HepG2 (cell line): ENCODE results near the gene ZBED1. TPM values are rescaled to one million over a fixed set of nuclear protein-coding genes. Genes with fewer than 3 reads are reported as not detected.
A peak's percentile ranks its signal among the peaks of the same experiment; 100 is the strongest.

ENCODE experiments used
- ATAC-seq: fragments of 200-7000 bp; cut with Tn5 transposase; 3 replicates; pipeline ENCODE4 v1.9.1; 2020; ENCODE audit warnings: mild to moderate bottlenecking, moderate library complexity
- BruUV-seq: library from RNA; stranded (reverse); fragments of 400-500 nt; replicated peaks from 2 replicates; lab custom pipeline; 2021; lab: Mats Ljungman, UMichigan
- CTCF ChIA-PET: fragments of 300-600 bp; formaldehyde crosslinking; extraction: SDS; loops from one replicate; lab custom pipeline; 2021; ENCODE audit warnings: low total read pairs, inconsistent platforms, low intra/inter-chr PET ratio; lab: Yijun Ruan, JAX
- POLR2A ChIA-PET: fragments of 350-600 bp; sonication (Branson Sonifier 250); formaldehyde crosslinking; loops from one replicate; lab custom pipeline; 2020; ENCODE audit warnings: antibody characterized with exemption, inconsistent platforms; lab: Yijun Ruan, JAX
- DNase-seq: peaks from one replicate; pipeline ENCODE4 v3.0.0-alpha.2; 2015; ENCODE audit warnings: low spot score
- FAIRE-seq: peaks from 3 replicates; lab custom pipeline; 2011; peaks lifted over from hg19 to GRCh38; lab: Jason Lieb, UNC
- H2AFZ ChIP-seq: one replicate; pipeline ENCODE4 v1.6.1; 2011; ENCODE audit warnings: low read length, inconsistent platforms
- H3K27ac ChIP-seq: fragments of 300-600 bp; 3 replicates; pipeline ENCODE4 v1.8.0; 2011; ENCODE audit warnings: mixed run types, mild to moderate bottlenecking, mixed read lengths, low read length, inconsistent platforms; ENCODE audit not compliant: insufficient read depth; ENCODE audit errors: extremely low read length
- H3K27me3 ChIP-seq, 2 experiments: fragments of 200-600 bp in 1 of 2; 2 replicates in 1 of 2; 3 replicates in 1 of 2; pipeline versions ENCODE4 v1.6.0 to v1.8.0; 2011; ENCODE audit warnings: low read length in 2 of 2, mild to moderate bottlenecking in 2 of 2, moderate library complexity in 2 of 2, inconsistent platforms in 1 of 2; ENCODE audit not compliant: insufficient read depth in 2 of 2, control insufficient read depth in 1 of 2
- H3K36me3 ChIP-seq, 2 experiments: fragments of 200-600 bp in 1 of 2; replicated peaks in 1 of 2; 2 replicates in 1 of 2; 3 replicates in 1 of 2; pipeline versions ENCODE4 v1.5.1 to v1.8.0; 2011; ENCODE audit warnings: low read length in 2 of 2, inconsistent platforms in 1 of 2; ENCODE audit not compliant: insufficient read depth in 2 of 2, control insufficient read depth in 1 of 2
- H3K4me1 ChIP-seq: 2 replicates; pipeline ENCODE4 v1.5.1; 2012; ENCODE audit warnings: low read length, inconsistent platforms; ENCODE audit not compliant: insufficient read depth
- H3K4me2 ChIP-seq: 2 replicates; pipeline ENCODE4 v1.6.0; 2011; ENCODE audit warnings: low read depth, low read length, inconsistent platforms
- H3K4me3 ChIP-seq, 3 experiments: fragments of 200-600 bp in 1 of 3; sonication (generic), shearing (Covaris generic) in 1 of 3; replicated peaks in 1 of 3; 2 replicates each; pipeline ENCODE4 v1.5.1; 2011 to 2016; ENCODE audit warnings: low read length in 3 of 3, inconsistent platforms in 2 of 3, low read depth in 2 of 3, mild to moderate bottlenecking in 2 of 3, control low read depth in 1 of 3, mixed read lengths in 1 of 3; ENCODE audit not compliant: insufficient read depth in 1 of 3
- H3K79me2 ChIP-seq: one replicate; pipeline ENCODE4 v1.6.1; 2011; ENCODE audit warnings: low read length, inconsistent platforms; ENCODE audit not compliant: insufficient read depth
- H3K9ac ChIP-seq: 2 replicates; pipeline ENCODE4 v1.6.0; 2011; ENCODE audit warnings: mild to moderate bottlenecking, low read depth, low read length, inconsistent platforms; ENCODE audit not compliant: insufficient read depth
- H3K9me3 ChIP-seq: 2 replicates; pipeline ENCODE4 v1.5.1; 2012; ENCODE audit warnings: mild to moderate bottlenecking, low read length
- H4K20me1 ChIP-seq: 2 replicates; pipeline ENCODE4 v1.6.0; 2011; ENCODE audit warnings: inconsistent platforms, mild to moderate bottlenecking, low read length, moderate library complexity; ENCODE audit not compliant: insufficient read depth
- HNF1B ChIP-seq: sonication (generic); formaldehyde crosslinking; IDR thresholded peaks from 2 replicates; pipeline ENCODE4 v1.5.1; 2020; ENCODE audit warnings: mild to moderate bottlenecking, moderate library complexity, missing genetic modification reagents
- SAP130 ChIP-seq: IDR thresholded peaks from 2 replicates; pipeline ENCODE4 v1.6.1; 2016; ENCODE audit warnings: low read depth
- SNAPC4 ChIP-seq: sonication (generic); formaldehyde crosslinking; IDR thresholded peaks from 2 replicates; pipeline ENCODE4 v1.4.0; 2020; ENCODE audit warnings: mild to moderate bottlenecking, missing genetic modification reagents
- TGIF2 ChIP-seq: IDR thresholded peaks from 2 replicates; pipeline ENCODE4 v1.6.1; 2016; ENCODE audit warnings: control low read depth, missing compliant biosample characterization
- ZKSCAN1 ChIP-seq: fragments of 150-350 bp; IDR thresholded peaks from 2 replicates; pipeline ENCODE4 v1.6.1; 2014; ENCODE audit warnings: low read length
- ZMYM2 ChIP-seq: sonication (generic); formaldehyde crosslinking; IDR thresholded peaks from 2 replicates; pipeline ENCODE4 v1.8.0; 2022; ENCODE audit warnings: mild to moderate bottlenecking, missing genetic modification reagents
- ZMYM4 ChIP-seq: sonication (generic); formaldehyde crosslinking; IDR thresholded peaks from 2 replicates; pipeline ENCODE4 v1.8.1; 2023; ENCODE audit warnings: mild to moderate bottlenecking, missing genetic modification reagents
- ZNF256 ChIP-seq: sonication (generic); formaldehyde crosslinking; conservative IDR thresholded peaks from 2 replicates; pipeline ENCODE4 v1.4.0; 2020; ENCODE audit warnings: missing genetic modification reagents
- ZNF558 ChIP-seq: sonication (generic); formaldehyde crosslinking; IDR thresholded peaks from 2 replicates; pipeline ENCODE4 v1.9.0; 2022; ENCODE audit warnings: mild to moderate bottlenecking, missing genetic modification reagents, borderline replicate concordance
- ZNF691 ChIP-seq: sonication (generic); formaldehyde crosslinking; IDR thresholded peaks from 2 replicates; pipeline ENCODE4 v1.4.0; 2020; ENCODE audit warnings: missing genetic modification reagents, low read depth, mild to moderate bottlenecking, borderline replicate concordance
- WGBS: methylation state at CpG from one replicate; pipeline ENCODE4 v1.1.6; 2017; ENCODE audit warnings: low lambda C conversion rate; 5-methylcytosine and 5-hydroxymethylcytosine counted together
- in situ Hi-C: cut with HindIII; loops from 2 replicates; pipeline ENCODE4 v1.10.0; 2017; ENCODE audit warnings: low pct_unique_long_range_greater_than_20kb; ENCODE audit not compliant: extremely low pct_ligation_motif_present
- intact Hi-C: fragments of 100-400 bp; cut with micrococcal nuclease; formaldehyde crosslinking; loops from one replicate; pipeline ENCODE4 v1.10.0; 2022; ENCODE audit not compliant: unreplicated experiment
- polyA plus RNA-seq, 8 experiments: library from polyadenylated mRNA; depleted of rRNA in 3 of 8; stranded (reverse) in 7 of 8; unstranded in 1 of 8; fragments of >200 nt; fragmentation: Illumina TruSeq in 4 of 8; extraction: Trizol in 4 of 8; gene quantifications; 2 replicates each; pipeline versions ENCODE4 v1.2.1 to v1.2.3, GENCODE V29; 2011 to 2016; ENCODE audit warnings: low read depth in 4 of 8, missing spikeins in 1 of 8, mixed read lengths in 1 of 8; ENCODE audit not compliant: insufficient read depth in 1 of 8
- total RNA-seq, 5 experiments: library from RNA; depleted of rRNA; stranded (reverse); fragments of >200 nt; fragmentation: Illumina TruSeq; extraction: Trizol; gene quantifications; 2 replicates each; pipeline ENCODE4 v1.2.3, GENCODE V29; 2016; ENCODE audit warnings: low read depth in 1 of 5
- TF ChIP-seq, protein P1 (sequence below): sonication (generic); formaldehyde crosslinking; IDR thresholded peaks from 2 replicates; pipeline ENCODE4 v1.5.0; 2020; ENCODE audit warnings: mild to moderate bottlenecking, missing genetic modification reagents

The ZBED1 gene
- total and polyA plus RNA-seq, 2 of the 13 experiments (the other 11 are each of a cell fraction or from before 2014, with no cell fraction given): 20.0 to 29.8 TPM

DNA sequence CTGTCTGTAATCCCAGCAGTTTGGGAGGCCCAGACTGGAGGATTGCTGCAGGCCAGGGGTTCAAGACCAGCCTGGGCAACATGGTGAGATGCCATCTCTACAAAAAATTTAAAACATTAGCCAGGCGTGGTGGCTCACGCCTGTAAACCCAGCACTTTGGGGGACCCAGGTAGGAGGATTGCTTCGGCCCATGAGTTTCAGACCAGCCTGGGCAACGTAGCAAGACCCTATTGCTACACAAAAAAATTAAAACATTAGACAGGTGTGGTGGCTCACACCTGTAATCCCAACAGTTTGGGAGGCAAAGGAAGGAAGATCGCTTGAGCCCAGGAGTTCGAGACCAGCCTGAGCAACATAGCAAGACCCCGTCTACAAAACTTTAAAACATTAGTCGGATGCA lies 1.3 kb downstream of the ZBED1 start (continued):
- TF ChIP-seq TGIF2 (no peak), ZMYM4 (CRISPR knock-in tag) (no peak), ZNF256 (CRISPR knock-in tag) (no peak), ZMYM2 (CRISPR knock-in tag) (0 out of 2 replicates have a peak, but pooled peaks have one; percentile 45), ZKSCAN1 (no peak), SNAPC4 (CRISPR knock-in tag) (no peak)

DNA sequence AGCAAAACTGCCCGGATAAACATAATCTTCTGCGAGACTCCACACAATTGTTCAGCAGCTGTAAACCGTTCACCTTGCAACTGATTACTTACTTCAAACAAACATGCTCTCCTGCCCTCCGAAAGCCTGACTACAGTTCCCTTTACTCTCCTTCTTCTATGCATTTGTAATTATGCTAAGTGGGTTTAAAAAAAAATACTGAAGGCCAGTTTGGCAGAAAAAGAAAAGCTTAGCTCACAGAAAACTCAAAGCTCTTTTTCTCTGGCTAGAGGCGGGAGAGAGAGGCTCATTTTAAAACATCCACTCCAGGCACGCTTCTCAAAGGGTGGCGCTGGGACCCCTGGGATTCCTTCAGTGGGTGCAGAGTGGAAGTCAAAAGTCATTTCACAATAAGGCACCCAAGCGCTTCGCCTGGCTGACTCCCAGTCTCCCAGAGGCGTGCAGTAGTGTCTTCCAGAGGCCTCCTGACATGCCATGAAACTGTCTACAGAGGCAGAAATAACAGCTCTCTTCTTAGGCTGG lies 1.9 kb downstream of the ZBED1 start:
- 0% methylated on average over 10 of the region's 10 CpGs for WGBS
- TSS peak; percentile 91 for BruUV-seq
- peaks cover 55% of the 10 kb centered on the region for H3K4me1 ChIP-seq
- peak overlapping the region; percentile 92 for H3K27ac ChIP-seq
- peak; percentile 47 for ATAC-seq
- peak overlapping the region; percentile 87 for H3K4me2 ChIP-seq
- no peaks in the 10 kb centered on the region for H3K9me3 ChIP-seq
- H4K20me1 ChIP-seq: no peaks in the 10 kb centered on the region
- no peak overlapping the region for H2AFZ ChIP-seq
- in situ Hi-C loops (no loop called here), intact Hi-C loops (loop anchor here (5.0 kb wide), 1 partner anchor 97 kb away; no protein-coding TSS in a partner anchor)
- peak; percentile 65 for DNase-seq
- peak overlapping the region; percentile 87 to 99 (median 91) for H3K4me3 ChIP-seq
- CTCF ChIA-PET: no interaction called here
- H3K27me3 ChIP-seq: no peaks in the 10 kb centered on the region; a peak in 1 of 5 replicates
- H3K79me2 ChIP-seq: peaks cover 52% of the 10 kb centered on the region
- H3K36me3 ChIP-seq: peaks cover 2 to 4% of the 10 kb centered on the region in 2 experiments; a peak in 2 of 5 replicates
- peak overlapping the region; percentile 89 for H3K9ac ChIP-seq
- POLR2A ChIA-PET: no interaction called here
- no peak for FAIRE-seq
- TF ChIP-seq SAP130 (0 out of 2 replicates have a peak, but pooled peaks have one; percentile 22), ZNF691 (CRISPR knock-in tag) (peak; percentile 28; the same call in 1 of the 2 replicates), HNF1B (CRISPR knock-in tag) (no peak), ZNF558 (0 out of 2 replicates have a peak, but pooled peaks have one; percentile 39)
- TF ChIP-seq, protein P1, sequence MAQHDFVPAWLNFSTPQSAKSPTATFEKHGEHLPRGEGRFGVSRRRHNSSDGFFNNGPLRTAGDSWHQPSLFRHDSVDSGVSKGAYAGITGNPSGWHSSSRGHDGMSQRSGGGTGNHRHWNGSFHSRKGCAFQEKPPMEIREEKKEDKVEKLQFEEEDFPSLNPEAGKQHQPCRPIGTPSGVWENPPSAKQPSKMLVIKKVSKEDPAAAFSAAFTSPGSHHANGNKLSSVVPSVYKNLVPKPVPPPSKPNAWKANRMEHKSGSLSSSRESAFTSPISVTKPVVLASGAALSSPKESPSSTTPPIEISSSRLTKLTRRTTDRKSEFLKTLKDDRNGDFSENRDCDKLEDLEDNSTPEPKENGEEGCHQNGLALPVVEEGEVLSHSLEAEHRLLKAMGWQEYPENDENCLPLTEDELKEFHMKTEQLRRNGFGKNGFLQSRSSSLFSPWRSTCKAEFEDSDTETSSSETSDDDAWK (CRISPR knock-in tag): no peak
